IMR-90 (cell line): ENCODE results near the gene DNAJC6. TPM values are rescaled to one million over a fixed set of nuclear protein-coding genes. Genes with fewer than 3 reads are reported as not detected.

ENCODE experiments used
- ATAC-seq: fragments of 200-7000 bp; cut with Tn5 transposase; 2 replicates; pipeline ENCODE4 v1.9.1; 2020; ENCODE audit warnings: low read depth, mild to moderate bottlenecking, moderate library complexity
- BruUV-seq: library from RNA; stranded (reverse); fragments of 400-500 nt; replicated peaks from 2 replicates; lab custom pipeline; 2021; lab: Mats Ljungman, UMichigan
- CTCF ChIA-PET: fragments of 300-600 bp; formaldehyde crosslinking; extraction: SDS; loops from one replicate; lab custom pipeline; 2021; ENCODE audit warnings: antibody characterized with exemption; lab: Yijun Ruan, JAX
- POLR2A ChIA-PET: fragments of 300-600 bp; sonication (Branson Sonifier 250); formaldehyde crosslinking; loops from one replicate; lab custom pipeline; 2022; ENCODE audit warnings: antibody characterized with exemption; ENCODE audit not compliant: unreplicated experiment; lab: Charles Lee
- DNase-seq: peaks from one replicate; pipeline ENCODE4 v3.0.0; 2013
- H2AFZ ChIP-seq: replicated peaks from 2 replicates; pipeline ENCODE3; 2013; ENCODE audit warnings: low read length, mild to moderate bottlenecking; ENCODE audit not compliant: poor library complexity
- H2AK5ac ChIP-seq: 2 replicates; pipeline ENCODE4 v1.6.1; 2013; ENCODE audit warnings: low read depth, low read length, inconsistent platforms
- H2AK9ac ChIP-seq: replicated peaks from 2 replicates; pipeline ENCODE3; 2013; ENCODE audit warnings: mild to moderate bottlenecking, low read depth, low read length, moderate library complexity; ENCODE audit not compliant: poor library complexity
- H2BK120ac ChIP-seq: 2 replicates; pipeline ENCODE4 v1.6.1; 2013; ENCODE audit warnings: low read depth, low read length, inconsistent platforms
- H2BK15ac ChIP-seq: 3 replicates; pipeline ENCODE4 v1.6.1; 2013; ENCODE audit warnings: low read depth, low read length, inconsistent platforms
- H2BK20ac ChIP-seq: 2 replicates; pipeline ENCODE4 v1.6.1; 2013; ENCODE audit warnings: low read depth, mild to moderate bottlenecking, inconsistent platforms, low read length, moderate library complexity
- H2BK5ac ChIP-seq: 2 replicates; pipeline ENCODE4 v1.6.1; 2013; ENCODE audit warnings: mild to moderate bottlenecking, low read depth, low read length, inconsistent platforms; ENCODE audit not compliant: poor library complexity, severe bottlenecking
- H3K14ac ChIP-seq: replicated peaks from 2 replicates; pipeline ENCODE4 v1.6.1; 2013; ENCODE audit warnings: low read depth, low read length, inconsistent platforms
- H3K18ac ChIP-seq: 2 replicates; pipeline ENCODE4 v1.6.1; 2013; ENCODE audit warnings: low read depth, low read length, control low read depth
- H3K23ac ChIP-seq: 2 replicates; pipeline ENCODE4 v1.6.1; 2013; ENCODE audit warnings: low read depth, low read length, inconsistent platforms
- H3K27ac ChIP-seq: 2 replicates; pipeline ENCODE4 v1.5.1; 2013; ENCODE audit warnings: mild to moderate bottlenecking, control low read depth, low read length; ENCODE audit not compliant: insufficient read depth
- H3K27me3 ChIP-seq: 2 replicates; pipeline ENCODE4 v1.6.1; 2013; ENCODE audit warnings: low read length; ENCODE audit not compliant: control insufficient read depth, insufficient read depth
- H3K36me3 ChIP-seq: 2 replicates; pipeline ENCODE4 v1.6.1; 2013; ENCODE audit warnings: low read length, mixed read lengths; ENCODE audit not compliant: control insufficient read depth, insufficient read depth
- H3K4ac ChIP-seq: 2 replicates; pipeline ENCODE4 v1.6.1; 2013; ENCODE audit warnings: low read depth, low read length, inconsistent platforms
- H3K4me1 ChIP-seq: 2 replicates; pipeline ENCODE4 v1.6.1; 2013; ENCODE audit warnings: low read length, mixed read lengths; ENCODE audit not compliant: control insufficient read depth, insufficient read depth
- H3K4me2 ChIP-seq: 2 replicates; pipeline ENCODE4 v1.6.1; 2013; ENCODE audit warnings: low read depth, mild to moderate bottlenecking, control low read depth, low read length, moderate library complexity
- H3K4me3 ChIP-seq: 2 replicates; pipeline ENCODE4 v1.5.1; 2013; ENCODE audit warnings: low read depth, mild to moderate bottlenecking, control low read depth, low read length, moderate library complexity; ENCODE audit not compliant: insufficient read depth
- H3K56ac ChIP-seq: 2 replicates; pipeline ENCODE4 v1.6.1; 2013; ENCODE audit warnings: low read length, inconsistent platforms; ENCODE audit not compliant: insufficient read depth; ENCODE audit errors: extremely low read depth
- H3K79me1 ChIP-seq, 2 experiments: 2 replicates each; pipeline ENCODE4 v1.6.1; 2013; ENCODE audit warnings: low read length in 2 of 2, inconsistent platforms in 1 of 2, low read depth in 1 of 2
- H3K9ac ChIP-seq: 2 replicates; pipeline ENCODE4 v1.6.1; 2013; ENCODE audit warnings: low read depth, low read length, control low read depth
- H3K9me1 ChIP-seq: 2 replicates; pipeline ENCODE4 v1.6.1; 2013; ENCODE audit warnings: low read length, inconsistent platforms; ENCODE audit not compliant: insufficient read depth
- H3K9me3 ChIP-seq: 2 replicates; pipeline ENCODE4 v1.6.1; 2013; ENCODE audit warnings: low read length; ENCODE audit not compliant: control insufficient read depth, insufficient read depth
- H4K20me1 ChIP-seq: 2 replicates; pipeline ENCODE4 v1.6.1; 2013; ENCODE audit warnings: low read length, inconsistent platforms; ENCODE audit not compliant: insufficient read depth
- H4K5ac ChIP-seq: 2 replicates; pipeline ENCODE4 v1.6.1; 2013; ENCODE audit warnings: mild to moderate bottlenecking, low read depth, low read length, control low read depth
- H4K8ac ChIP-seq, 2 experiments: 2 replicates each; pipeline ENCODE4 v1.6.1; 2013; ENCODE audit warnings: low read depth in 2 of 2, low read length in 2 of 2, control low read depth in 1 of 2, inconsistent platforms in 1 of 2
- H4K91ac ChIP-seq: 2 replicates; pipeline ENCODE4 v1.6.1; 2013; ENCODE audit warnings: low read depth, low read length, inconsistent platforms; ENCODE audit not compliant: insufficient read depth
- MAFK ChIP-seq: IDR thresholded peaks from 2 replicates; pipeline ENCODE4 v1.6.1; 2012; ENCODE audit warnings: low read depth, low read length, improper control_type of control experiment
- MAZ ChIP-seq: IDR thresholded peaks from 2 replicates; pipeline ENCODE4 v1.6.1; 2012; ENCODE audit warnings: low read depth, mild to moderate bottlenecking, low read length, improper control_type of control experiment, moderate library complexity, borderline replicate concordance
- NFE2L2 ChIP-seq: fragments of 150-350 bp; IDR thresholded peaks from 2 replicates; pipeline ENCODE4 v1.6.1; 2016; ENCODE audit warnings: low read depth, mild to moderate bottlenecking, low read length
- POLR2A ChIP-seq: IDR thresholded peaks from 2 replicates; pipeline ENCODE4 v1.6.1; 2012; ENCODE audit warnings: mild to moderate bottlenecking, low read depth, low read length
- RAD21 ChIP-seq: IDR thresholded peaks from 2 replicates; pipeline ENCODE4 v1.6.1; 2012; ENCODE audit warnings: low read length, improper control_type of control experiment
- USF2 ChIP-seq: fragments of 150-350 bp; IDR thresholded peaks from 2 replicates; pipeline ENCODE4 v1.6.1; 2017; ENCODE audit warnings: mild to moderate bottlenecking, antibody characterized with exemption, low read length, low read depth
- WGBS, 2 experiments: methylation state at CpG; one replicate each; pipeline versions ENCODE4 v1.1.5 to v1.1.7; 2013; ENCODE audit warnings: missing lambda C conversion rate in 2 of 2; ENCODE audit not compliant: insufficient read length in 1 of 2; ENCODE audit errors: extremely low coverage in 2 of 2; 5-methylcytosine and 5-hydroxymethylcytosine counted together
- dilution Hi-C: fragments of 300-500 bp; cut with HindIII; formaldehyde crosslinking; loops from one replicate; pipeline ENCODE4 v1.14.3; 2018; ENCODE audit warnings: low sequenced_read_pairs; ENCODE audit not compliant: unreplicated experiment
- in situ Hi-C: fragments of 300-500 bp; cut with MboI; formaldehyde crosslinking; loops from 3 replicates; pipeline ENCODE4 v1.14.3; 2019; ENCODE audit warnings: low sequenced_read_pairs, inconsistent platforms, mixed read lengths
- intact Hi-C: fragments of 100-400 bp; cut with micrococcal nuclease; formaldehyde crosslinking; loops from 2 replicates; pipeline ENCODE4 v1.10.0; 2022
- polyA plus RNA-seq, 3 experiments: library from polyadenylated mRNA; depleted of rRNA; stranded (reverse); fragments of >200 nt; gene quantifications; 2 replicates each; pipeline ENCODE4 v1.2.3, GENCODE V29; 2012; ENCODE audit warnings: low replicate concordance in 1 of 3
- total RNA-seq: library from RNA; depleted of rRNA; stranded (reverse); fragments of >200 nt; gene quantifications from 2 replicates; pipeline ENCODE4 v1.2.3, GENCODE V29; 2012
- TF ChIP-seq, protein P1 (sequence below): fragments of 150-350 bp; IDR thresholded peaks from 2 replicates; pipeline ENCODE4 v1.6.1; 2016; ENCODE audit warnings: low read depth, mild to moderate bottlenecking, low read length, moderate library complexity, borderline replicate concordance

The DNAJC6 gene
- total and polyA plus RNA-seq, 2 of the 4 experiments (the other 2 are of a cell fraction) = 0.05 to 0.18 TPM

- Histone ChIP-seq H3K4me2 (no peak overlapping the region), H4K20me1 (no peaks in the 10 kb centered on the region), H3K9me1 (no peaks in the 10 kb centered on the region), H3K27ac (no peak overlapping the region), H2AFZ (no peak overlapping the region), H3K18ac (no peak overlapping the region), H2BK5ac (no peak overlapping the region), H3K36me3 (no peaks in the 10 kb centered on the region), H4K5ac (no peak overlapping the region), H2BK15ac (no peak overlapping the region), H2AK5ac (no peak overlapping the region), H3K4me3 (no peak overlapping the region), H2AK9ac (no peak overlapping the region), H4K8ac (no peak overlapping the region), H3K9ac (no peak overlapping the region), H3K79me1 (no peaks in the 10 kb centered on the region), H3K14ac (no peak overlapping the region), H3K27me3 (no peaks in the 10 kb centered on the region), H3K23ac (no peak overlapping the region), H4K91ac (no peak overlapping the region), H2BK20ac (no peak overlapping the region), H2BK120ac (no peak overlapping the region), H3K56ac (no peak overlapping the region), H3K4me1 (no peaks in the 10 kb centered on the region), H3K4ac (no peak overlapping the region), H3K9me3 (no peaks in the 10 kb centered on the region)
- ChIA-PET POLR2A (no interaction called here), CTCF (no interaction called here)
- intact Hi-C loops (no loop called here), in situ Hi-C loops (no loop called here), dilution Hi-C loops (no loop called here)
- no peak for DNase-seq
- WGBS, 2 experiments = no CpG with 5 or more reads among the region's 1 CpG
- ATAC-seq = no peak
- BruUV-seq = no TSS peak
- TF ChIP-seq, protein P1, sequence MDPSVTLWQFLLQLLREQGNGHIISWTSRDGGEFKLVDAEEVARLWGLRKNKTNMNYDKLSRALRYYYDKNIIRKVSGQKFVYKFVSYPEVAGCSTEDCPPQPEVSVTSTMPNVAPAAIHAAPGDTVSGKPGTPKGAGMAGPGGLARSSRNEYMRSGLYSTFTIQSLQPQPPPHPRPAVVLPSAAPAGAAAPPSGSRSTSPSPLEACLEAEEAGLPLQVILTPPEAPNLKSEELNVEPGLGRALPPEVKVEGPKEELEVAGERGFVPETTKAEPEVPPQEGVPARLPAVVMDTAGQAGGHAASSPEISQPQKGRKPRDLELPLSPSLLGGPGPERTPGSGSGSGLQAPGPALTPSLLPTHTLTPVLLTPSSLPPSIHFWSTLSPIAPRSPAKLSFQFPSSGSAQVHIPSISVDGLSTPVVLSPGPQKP = no peak
- TF ChIP-seq NFE2L2 (no peak), MAZ (no peak), POLR2A (no peak), RAD21 (no peak), MAFK (no peak), USF2 (no peak)
Measured at GRCh38 chr1:65341381-65341780, 32.0 kb downstream of the DNAJC6 start.
